NCI-H1417 treated with DMSO at 0.1 percent for 48 hours (cell line): ENCODE data around the gene MLLT10.

Experiments used
- DNase-seq: peaks from one replicate; lab custom pipeline; 2025; lab: John Stamatoyannopoulos, UW

MLLT10 gene

GRCh38 chr10:21501731-21502347, 32.2 kb upstream of the MLLT10 start:
- no peak for DNase-seq

DNA sequence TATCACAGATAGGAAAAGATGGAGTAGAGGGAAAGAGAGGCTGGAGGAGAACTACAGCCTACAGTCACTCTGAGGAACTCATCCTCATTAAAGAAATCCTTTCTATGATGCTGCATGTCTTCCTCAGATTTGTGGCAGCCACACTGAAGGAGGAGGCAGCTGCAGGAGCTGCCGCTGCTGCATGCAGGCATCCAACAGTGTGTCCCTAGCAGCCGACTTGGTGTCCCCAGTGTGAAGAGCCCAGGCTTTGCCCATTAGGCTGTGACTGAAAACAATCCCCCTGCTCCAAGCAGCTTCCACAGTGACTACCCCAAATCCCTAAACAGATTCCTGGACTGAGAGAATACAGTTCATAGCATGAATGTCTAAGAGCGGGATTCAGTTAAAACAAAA, 31.7 kb upstream of the MLLT10 start:
- DNase-seq = no peak

GRCh38 chr10:21503542-21503941, 30.5 kb upstream of the MLLT10 start:
- DNase-seq = no peak

- DNase-seq = no peak
These were observed 28.2 kb upstream of the MLLT10 start for GRCh38 chr10:21505711-21506278.

- no peak for DNase-seq
These were observed 27.7 kb upstream of the MLLT10 start for GRCh38 chr10:21506351-21506750.

DNA sequence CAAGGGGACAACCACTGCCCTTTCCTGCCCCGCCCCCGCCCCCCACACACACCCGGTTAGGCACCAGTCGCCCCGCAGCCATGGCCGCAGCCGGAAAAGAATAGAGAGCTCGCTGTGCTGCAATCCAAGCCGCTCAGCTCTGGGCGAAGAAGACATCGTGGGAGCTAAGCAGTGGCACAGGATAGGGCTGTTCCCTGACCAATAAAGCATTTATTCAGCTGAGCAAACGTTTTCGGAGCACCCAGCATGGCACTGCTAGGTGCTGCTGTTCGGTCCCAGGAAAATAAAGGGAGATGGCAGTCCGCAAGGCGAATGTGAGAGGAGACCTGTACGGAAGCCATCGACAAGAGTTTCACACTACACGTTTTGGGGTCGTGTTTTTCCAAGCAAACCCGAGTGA, 26.9 kb upstream of the MLLT10 start:
- no peak for DNase-seq

DNA sequence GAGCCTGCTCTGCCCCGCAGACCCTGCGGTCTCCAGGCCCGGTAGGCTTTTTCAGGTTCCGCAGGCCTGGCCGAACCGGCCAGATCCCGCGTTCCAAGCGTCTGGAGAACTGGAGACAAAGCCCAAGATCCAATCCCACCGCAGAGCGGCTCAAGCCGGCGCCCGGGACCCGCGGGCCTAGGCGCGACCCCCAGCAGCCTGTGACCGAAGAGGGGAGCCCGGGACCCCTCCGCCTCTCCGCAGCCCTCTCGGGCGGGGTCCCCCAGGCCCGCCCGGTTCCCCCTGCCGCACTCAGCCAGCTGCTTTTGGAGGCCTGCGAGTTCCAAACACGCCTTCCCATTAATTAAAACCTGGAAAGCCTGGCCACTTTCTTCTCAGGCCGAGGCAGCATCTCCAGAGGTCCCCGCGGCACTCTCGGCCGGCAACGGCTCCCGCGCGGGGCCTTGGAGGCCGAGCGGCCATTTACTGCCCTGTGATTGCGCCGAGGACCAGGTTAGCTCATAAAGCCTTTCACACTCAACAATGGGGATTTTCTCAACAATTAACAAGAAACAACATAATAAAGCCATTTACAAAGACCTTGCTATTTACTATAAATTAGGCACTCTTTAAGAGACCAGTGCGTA, 25.2 kb upstream of the MLLT10 start:
- DNase-seq = no peak

DNA sequence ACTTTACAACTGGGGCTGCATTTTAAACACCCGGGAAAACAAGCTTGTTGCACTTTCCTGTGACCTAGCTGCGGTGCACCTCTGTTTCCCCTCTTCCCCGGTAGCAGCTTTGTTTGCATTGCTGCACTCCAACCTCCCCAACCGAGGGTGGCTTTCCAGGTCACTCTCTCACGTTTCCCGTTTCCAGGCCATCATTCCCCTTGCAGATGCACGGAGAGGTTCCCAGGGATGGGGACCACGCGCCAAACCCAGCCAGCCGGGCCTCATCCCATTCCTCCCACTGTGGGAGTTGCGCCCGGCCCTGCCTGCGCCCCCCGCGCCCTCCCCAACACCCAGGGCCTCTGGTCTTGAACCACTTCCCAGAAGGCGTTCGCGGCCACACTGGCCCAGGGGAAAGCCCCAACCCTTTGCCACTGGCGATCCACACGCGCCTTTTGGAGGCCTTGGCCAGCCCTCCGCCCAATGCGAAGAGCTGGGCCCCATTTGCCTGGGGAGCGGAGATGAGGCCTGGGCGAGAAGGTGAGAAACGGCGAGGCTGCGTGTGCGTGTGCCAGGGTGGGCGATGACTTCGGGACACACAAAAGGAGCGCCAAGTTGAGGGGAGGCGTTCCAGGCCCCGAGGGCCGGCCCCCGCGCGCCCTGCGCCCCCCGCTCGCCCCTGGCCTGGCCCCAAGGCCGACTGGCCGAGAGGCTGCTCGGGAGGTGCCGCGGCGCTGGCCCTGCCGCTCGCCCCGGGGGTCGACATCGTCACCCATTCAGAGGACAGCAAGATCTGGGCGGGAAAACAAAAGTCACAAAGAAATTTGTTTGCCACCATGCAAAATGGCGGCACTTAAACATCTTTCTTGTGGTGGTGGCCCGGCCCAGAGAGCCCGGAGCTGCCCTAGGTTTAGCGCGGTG, 24.4 kb upstream of the MLLT10 start:
- DNase-seq = no peak

DNA sequence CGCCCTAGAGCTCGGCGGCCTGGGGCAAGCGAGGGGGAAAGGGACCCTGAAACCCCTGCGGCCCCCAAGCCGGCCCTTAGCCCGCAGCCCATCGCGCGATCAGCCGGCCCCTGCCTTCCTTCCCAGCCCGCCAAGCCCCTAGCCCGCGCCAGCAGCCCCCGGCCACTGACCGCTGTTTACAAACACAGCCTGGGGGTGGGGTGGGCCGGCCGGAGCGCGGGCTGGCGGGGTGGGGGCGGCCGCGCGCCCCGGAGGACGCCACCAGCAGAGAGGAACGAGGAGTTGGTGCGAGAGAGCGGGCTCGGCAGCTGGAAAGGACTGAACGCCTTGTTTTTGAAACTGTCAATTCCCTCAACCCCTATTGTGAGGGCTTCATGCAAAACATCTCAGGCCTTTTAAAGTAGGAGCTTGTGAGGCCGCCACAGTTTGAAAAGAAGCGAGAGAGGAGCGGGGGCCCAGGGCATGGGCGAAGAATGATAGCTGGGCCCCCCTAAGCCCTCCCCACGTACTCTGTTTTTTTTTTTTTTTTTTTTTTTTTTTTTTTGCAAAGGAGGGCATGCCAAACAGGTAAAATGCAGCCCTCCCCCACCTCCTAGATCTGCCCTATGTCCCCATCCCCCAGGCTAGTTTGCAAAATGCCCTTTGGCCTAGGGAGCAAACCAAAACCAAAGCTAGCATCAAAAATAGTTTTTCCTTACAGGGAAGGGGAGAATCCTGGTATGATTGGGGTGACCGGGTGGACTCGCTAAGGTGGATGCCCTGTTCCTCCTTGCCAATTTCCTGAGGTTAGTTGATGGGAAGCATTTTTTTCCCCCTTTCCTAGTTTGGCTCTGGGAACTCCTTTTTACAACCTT, 23.6 kb upstream of the MLLT10 start:
- DNase-seq = no peak

- DNase-seq = no peak
These were observed 22.9 kb upstream of the MLLT10 start for GRCh38 chr10:21511095-21511570.

GRCh38 chr10:21511946-21512572, 22.0 kb upstream of the MLLT10 start:
- no peak for DNase-seq

DNA sequence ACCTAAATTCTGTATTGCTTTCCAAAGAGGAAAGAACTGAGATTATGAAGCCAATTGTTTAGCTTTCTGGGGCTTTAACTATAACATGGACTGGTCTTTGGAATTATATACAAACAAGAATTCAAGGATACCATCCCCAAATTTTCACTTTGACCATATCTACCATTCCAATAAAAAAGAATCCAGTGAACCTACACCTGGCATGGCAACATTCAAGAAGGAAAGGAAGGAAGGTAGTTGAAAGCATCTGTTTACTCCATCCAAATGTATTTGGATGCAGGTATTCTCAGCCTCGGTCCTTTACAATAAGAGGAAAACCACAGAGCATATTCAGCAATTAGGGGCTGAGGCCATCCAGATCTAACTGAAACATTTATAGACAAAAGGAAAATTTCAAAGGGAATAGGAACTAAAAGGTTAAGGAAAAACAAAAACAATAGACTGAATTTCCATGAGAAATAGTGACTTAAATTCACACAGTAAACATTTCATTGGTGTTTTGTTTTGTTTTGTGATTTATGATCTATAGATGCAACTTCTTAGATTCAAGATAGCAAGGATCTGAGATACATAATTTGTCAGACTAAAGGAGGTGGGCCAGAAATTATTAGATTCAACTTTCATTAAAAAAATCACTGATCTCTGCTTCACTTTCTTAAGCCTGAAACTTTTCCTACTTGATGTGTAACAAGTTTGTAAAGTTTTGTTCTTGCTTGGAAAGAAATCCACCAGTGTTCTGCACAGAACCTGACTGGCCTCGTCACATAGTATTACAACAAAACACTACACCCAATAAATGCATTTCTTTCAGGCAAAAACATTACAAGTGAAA, 21.2 kb upstream of the MLLT10 start:
- DNase-seq = no peak

DNA sequence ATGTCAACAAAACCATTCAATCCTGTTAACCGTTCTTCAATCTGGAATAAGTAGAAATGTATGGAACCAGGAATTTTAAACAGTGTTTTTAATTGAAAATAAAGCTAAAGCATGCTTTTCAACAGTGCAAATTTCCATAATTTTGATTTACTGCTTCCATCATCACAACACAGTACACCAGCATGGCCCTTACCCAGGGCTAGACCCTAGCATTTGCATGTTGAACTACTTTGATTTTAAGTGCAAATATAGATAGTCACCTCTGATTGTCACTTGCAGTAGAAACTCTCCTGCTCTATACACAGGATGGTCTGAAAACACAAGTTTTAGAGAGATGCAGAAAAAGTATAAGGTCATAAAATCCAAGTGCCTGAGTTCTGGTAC, 20.6 kb upstream of the MLLT10 start:
- DNase-seq = no peak

DNA sequence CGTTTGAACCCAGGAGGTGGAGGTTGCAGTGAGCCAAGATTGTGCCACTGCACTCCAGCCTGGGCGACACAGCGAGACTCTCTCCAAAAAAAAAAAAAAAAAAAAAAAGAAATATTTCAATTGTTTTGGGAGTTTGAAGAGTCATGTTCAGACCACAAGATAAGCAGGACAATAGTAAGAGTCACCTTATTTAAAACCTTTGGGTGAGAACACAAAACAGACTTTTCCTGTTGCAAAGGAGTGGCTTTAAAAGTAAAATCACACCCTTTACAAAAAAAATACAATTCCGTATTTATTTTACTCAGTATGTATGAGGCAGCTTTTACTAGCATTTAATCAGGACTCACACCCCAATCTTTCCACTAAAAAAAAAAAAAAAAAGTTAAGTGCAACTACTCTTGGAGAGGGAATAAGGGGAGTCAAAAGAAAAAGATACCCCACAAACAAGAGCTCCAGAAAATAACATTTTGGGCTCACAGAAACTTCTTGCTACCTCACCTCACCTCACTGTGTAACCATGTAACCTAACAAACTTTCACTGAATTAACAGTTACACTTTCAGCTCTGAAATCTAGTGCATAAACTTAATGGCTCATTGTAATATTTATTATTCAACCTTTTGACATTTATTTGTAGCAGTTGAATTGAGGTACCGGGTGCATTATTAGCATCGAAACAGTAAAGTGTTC, 19.8 kb upstream of the MLLT10 start:
- no peak for DNase-seq

GRCh38 chr10:21514818-21515351, 19.1 kb upstream of the MLLT10 start:
- no peak for DNase-seq

DNA sequence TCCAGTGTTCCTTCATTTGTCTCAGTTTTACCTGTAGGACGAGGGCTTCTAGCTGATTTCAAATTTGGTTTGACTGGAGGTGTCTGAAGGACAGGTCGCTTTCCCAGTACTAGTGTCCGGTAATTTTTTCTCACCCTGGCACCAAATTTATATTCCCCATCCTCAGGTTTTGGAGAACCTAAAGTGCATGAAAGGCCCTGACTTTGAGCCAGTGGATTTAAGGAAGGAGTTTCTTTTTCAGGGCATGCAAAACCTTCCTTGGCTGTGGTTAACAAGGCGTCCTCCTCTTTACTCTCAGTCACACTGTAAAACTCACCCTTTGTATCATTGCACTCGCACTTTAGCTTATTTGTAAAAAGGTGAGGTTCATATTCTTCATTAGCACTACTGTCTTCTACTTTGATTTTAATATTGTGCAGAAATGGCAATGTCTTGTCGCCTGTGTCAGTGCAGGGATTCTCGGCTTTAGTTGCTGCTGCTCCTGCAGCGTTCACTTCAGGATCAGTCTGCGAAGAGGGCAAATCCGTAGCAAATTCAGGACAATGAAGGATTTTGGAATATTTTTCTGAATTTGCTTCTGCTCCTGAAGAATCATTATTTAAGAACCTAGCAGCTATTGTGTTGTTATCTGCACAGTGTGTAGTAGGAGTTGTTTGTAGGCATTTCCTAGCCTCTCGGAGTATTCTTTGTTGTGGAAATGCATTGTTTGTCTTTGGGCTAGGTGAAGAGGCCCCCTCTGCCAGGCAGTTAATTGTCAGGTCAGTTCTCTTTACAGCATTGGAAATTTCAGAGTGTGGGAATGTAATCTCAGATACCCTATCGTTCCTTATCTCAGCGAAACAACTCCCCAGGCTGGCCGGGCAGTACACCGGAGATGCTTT, 18.4 kb upstream of the MLLT10 start:
- DNase-seq = no peak

- no peak for DNase-seq
These were observed 17.5 kb upstream of the MLLT10 start for GRCh38 chr10:21516242-21517131.
